ENCODE results near the gene COG1.

GRCh38 chr17:73227379-73227778 is 34.5 kb downstream of the COG1 start:
- TF ChIP-seq CTCF (IDR thresholded peaks at IDR 0.05) = no peak
- no peak for TF ChIP-seq EZH2 (IDR thresholded peaks at IDR 0.05)
- no peak for TF ChIP-seq EZH2phosphoT487 (IDR thresholded peaks at IDR 0.05)
